ENCODE data around the gene AMIGO1. TPM values are rescaled to one million over a fixed set of nuclear protein-coding genes. Genes with fewer than 3 reads are reported as not detected.

Gene AMIGO1
- total RNA-seq, 1 experiment from 2014 or later, result 2.7 TPM

DNA sequence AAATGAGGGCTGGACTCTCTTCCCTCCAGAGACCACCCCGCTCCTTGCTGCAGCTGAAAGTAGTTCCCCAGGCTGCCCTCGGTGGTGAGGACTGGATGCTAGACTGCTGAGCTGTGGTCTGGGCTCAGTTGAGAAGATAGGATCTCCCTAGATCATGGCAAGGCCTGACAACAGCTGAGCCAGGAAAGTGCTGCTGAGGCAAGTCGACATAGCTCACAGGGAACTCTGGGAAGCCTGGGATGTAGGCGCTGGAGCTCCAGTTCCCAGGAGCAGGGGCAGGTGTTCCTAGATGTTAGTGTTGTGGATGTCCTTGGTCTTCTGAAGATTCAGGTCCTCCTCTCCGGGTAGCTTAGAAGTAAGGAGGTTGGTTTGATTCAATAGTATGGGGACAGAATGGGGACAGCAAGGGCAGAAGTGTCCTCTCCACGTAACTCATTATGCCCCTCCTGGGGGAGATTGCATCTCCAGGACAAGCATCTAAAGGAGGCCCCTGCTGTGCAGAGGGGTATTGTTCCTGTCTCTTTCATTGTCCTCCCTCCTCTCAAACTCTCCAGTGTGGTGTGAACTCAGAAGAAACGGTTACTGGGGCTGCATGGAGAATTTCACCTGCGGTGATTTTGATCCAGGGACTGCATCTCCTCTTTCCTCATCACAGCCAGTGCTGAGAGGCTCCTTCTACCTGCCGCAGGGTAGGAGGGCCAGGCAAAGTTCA lies 11.9 kb downstream of the AMIGO1 start:
- Histone ChIP-seq H3K4me1 (ENCODE audit: insufficient read depth, low read length) (peaks cover 22% of the 10 kb centered on the region; the same call in 1 of the 2 replicates), H3K9me3 (ENCODE audit: low read length) (no peaks in the 10 kb centered on the region), H3K4me3 (ENCODE audit: low read length) (no peak overlapping the region), H3K79me2 (ENCODE audit: low read length) (peaks cover 18% of the 10 kb centered on the region), H3K9ac (ENCODE audit: low read length) (no peak overlapping the region), H3K9me2 (replicated peaks; ENCODE audit: low read length) (no peaks in the 10 kb centered on the region), H2AFZ (ENCODE audit: low read length) (no peak overlapping the region), H3K4me2 (ENCODE audit: low read length) (no peak overlapping the region), H3K36me3 (ENCODE audit: low read depth, low read length) (no peaks in the 10 kb centered on the region; the same call in 1 of the 2 replicates), H3K27me3 (ENCODE audit: low read length) (no peaks in the 10 kb centered on the region), H4K20me1 (ENCODE audit: low read length) (no peaks in the 10 kb centered on the region), H3F3A (ENCODE audit: low read length, unreplicated experiment) (no peaks in the 10 kb centered on the region), H3K27ac (ENCODE audit: low read length) (no peak overlapping the region)
- ATAC-seq (no peak), DNase-seq (no peak)
- TF ChIP-seq EZH2phosphoT487 (IDR thresholded peaks at IDR 0.05; ENCODE audit: borderline replicate concordance, low read length) (no peak), CTCF (conservative IDR thresholded peaks at IDR 0.05; ENCODE audit: low read depth, low read length) (no peak), EZH2 (IDR thresholded peaks at IDR 0.05; ENCODE audit: low read length, unreplicated experiment) (no peak)
- ChIA-PET POLR2A (ENCODE audit: unreplicated experiment) (no interaction called here), CTCF (interaction anchor here (1.4 kb wide), 1 partner anchor 35 kb away, joined by 5 read pairs; no protein-coding TSS in a partner anchor)
- intact Hi-C loops (cut with micrococcal nuclease), result loop anchor here (1.0 kb wide), 1 partner anchor 35 kb away; no protein-coding TSS in a partner anchor
- BruUV-seq (replicated peaks), result no TSS peak

GRCh38 chr1:109495738-109496137 lies 13.8 kb downstream of the AMIGO1 start:
- no peak overlapping the region for H3K4me2 ChIP-seq (ENCODE audit: low read length)

More at GRCh38 chr1:109495738-109496137, 13.8 kb downstream of the AMIGO1 start:
- DNase-seq (no peak), ATAC-seq (no peak)
- no TSS peak for BruUV-seq (replicated peaks)
- ChIA-PET CTCF (no interaction called here), POLR2A (ENCODE audit: unreplicated experiment) (no interaction called here)
- peaks cover 22% of the 10 kb centered on the region; the same call in 1 of the 2 replicates for H3K4me1 ChIP-seq (ENCODE audit: insufficient read depth, low read length)
- no peaks in the 10 kb centered on the region; the same call in 1 of the 2 replicates for H3K36me3 ChIP-seq (ENCODE audit: low read depth, low read length)
- H3K27ac ChIP-seq (ENCODE audit: low read length), result no peak overlapping the region
- H2AFZ ChIP-seq (ENCODE audit: low read length), result no peak overlapping the region
- H4K20me1 ChIP-seq (ENCODE audit: low read length), result no peaks in the 10 kb centered on the region
- peaks cover 18% of the 10 kb centered on the region for H3K79me2 ChIP-seq (ENCODE audit: low read length)
- H3K27me3 ChIP-seq (ENCODE audit: low read length), result no peaks in the 10 kb centered on the region
- no peaks in the 10 kb centered on the region for H3K9me3 ChIP-seq (ENCODE audit: low read length)
- H3K9me2 ChIP-seq (replicated peaks; ENCODE audit: low read length), result no peaks in the 10 kb centered on the region
- no peak overlapping the region for H3K4me3 ChIP-seq (ENCODE audit: low read length)
- TF ChIP-seq CTCF (conservative IDR thresholded peaks at IDR 0.05; ENCODE audit: low read depth, low read length) (no peak), EZH2phosphoT487 (IDR thresholded peaks at IDR 0.05; ENCODE audit: borderline replicate concordance, low read length) (no peak), EZH2 (IDR thresholded peaks at IDR 0.05; ENCODE audit: low read length, unreplicated experiment) (no peak)
- H3K9ac ChIP-seq (ENCODE audit: low read length), result no peak overlapping the region
- intact Hi-C loops (cut with micrococcal nuclease), result no loop called here
- no peaks in the 10 kb centered on the region for H3F3A ChIP-seq (ENCODE audit: low read length, unreplicated experiment)
